GM12892 (cell line): ENCODE measurements around the gene PPFIA1.
"Not testable (repeated sequence)": the region's sequence is repeated elsewhere in the genome, so short reads cannot be mapped to it uniquely, and the experiment has no call there.

Experiments used
- DNase-seq: peaks from one replicate; pipeline ENCODE4 v3.0.0; 2011; ENCODE audit not compliant: insufficient read length
- FAIRE-seq: peaks from 2 replicates; lab custom pipeline; 2011; peaks lifted over from hg19 to GRCh38; lab: Jason Lieb, UNC
- POLR2A ChIP-seq: IDR thresholded peaks from 2 replicates; pipeline ENCODE4 v1.6.1; 2011; ENCODE audit warnings: low read depth, low read length, control low read depth
- POLR2AphosphoS5 ChIP-seq: IDR thresholded peaks from 2 replicates; pipeline ENCODE4 v1.6.1; 2011; ENCODE audit warnings: low read depth, low read length, control low read depth
- TAF1 ChIP-seq: IDR thresholded peaks from 2 replicates; pipeline ENCODE4 v1.6.1; 2011; ENCODE audit warnings: low read depth, mild to moderate bottlenecking, control low read depth, low read length, borderline replicate concordance

PPFIA1 gene

DNA sequence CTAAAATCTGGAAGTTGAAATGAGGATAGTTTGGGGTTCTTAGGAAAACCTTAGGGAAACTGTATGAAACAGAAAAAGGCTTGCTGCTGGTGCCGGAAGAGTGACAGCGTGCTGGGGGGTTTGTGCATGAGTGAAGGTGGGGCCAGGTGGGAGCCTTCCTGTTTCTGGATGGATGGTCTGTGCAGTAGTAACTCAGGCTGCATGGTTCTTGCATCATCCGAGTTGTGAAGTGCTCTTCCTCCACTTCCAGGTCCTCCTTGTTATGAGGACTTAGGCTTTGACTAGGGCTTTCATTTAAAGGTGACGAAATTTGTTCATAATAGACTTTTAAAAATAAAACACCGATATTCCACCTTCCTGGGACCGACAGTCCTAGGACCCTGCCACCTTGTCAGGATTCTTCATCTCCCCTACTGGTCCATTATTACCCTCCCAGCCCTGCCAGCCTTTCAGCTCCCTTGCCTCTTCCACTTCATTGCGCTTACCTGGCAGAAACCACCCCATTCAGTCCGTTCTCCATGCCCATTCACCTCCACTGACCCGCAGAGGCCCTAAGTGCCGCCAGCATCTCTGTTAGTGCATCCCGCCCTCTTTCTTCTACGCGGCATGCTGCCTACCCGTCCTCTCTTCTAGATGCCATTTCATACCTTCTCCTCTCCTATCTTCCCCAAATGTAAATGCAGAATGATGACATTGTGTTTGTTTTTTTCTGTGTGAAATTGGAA, 47.3 kb downstream of the PPFIA1 start:
- FAIRE-seq = no peak
- no peak for DNase-seq
- TF ChIP-seq TAF1 = no peak
- TF ChIP-seq POLR2A = no peak
- TF ChIP-seq POLR2AphosphoS5 = no peak

DNA sequence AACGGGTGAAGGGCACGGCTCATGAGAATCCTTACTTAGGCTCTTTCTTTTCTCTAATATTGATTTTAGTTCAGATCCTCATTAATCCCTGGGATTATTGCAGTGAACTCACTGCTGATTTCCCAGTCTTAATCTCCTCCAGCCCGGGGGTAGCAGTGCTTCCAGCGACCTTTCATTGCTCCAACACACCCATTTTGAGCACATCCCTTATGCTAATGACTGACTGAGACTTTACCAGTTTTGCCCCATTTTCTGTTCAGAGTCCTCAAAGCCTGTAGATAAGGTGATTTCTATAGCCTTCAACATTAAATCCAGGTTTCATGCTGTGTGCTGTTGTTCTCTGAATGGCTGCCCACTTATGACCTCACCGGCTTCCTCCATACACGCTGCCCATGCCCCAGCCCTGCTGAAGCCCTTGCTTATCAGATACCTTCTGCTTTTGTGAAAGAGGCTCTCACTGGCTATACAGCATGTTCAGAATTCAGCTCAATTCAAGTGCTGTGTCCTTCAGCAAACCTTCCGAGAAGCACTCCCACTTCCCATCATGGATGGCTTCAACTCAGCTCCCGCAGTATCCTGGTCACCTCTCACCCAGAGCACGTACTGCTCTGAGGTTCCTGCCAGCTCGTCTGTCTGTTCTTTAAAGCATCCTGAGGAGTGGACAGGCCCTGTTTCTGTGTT, 49.0 kb downstream of the PPFIA1 start:
- FAIRE-seq = no peak
- no peak for TF ChIP-seq POLR2AphosphoS5
- TF ChIP-seq POLR2A = no peak
- TF ChIP-seq TAF1 = no peak

DNA sequence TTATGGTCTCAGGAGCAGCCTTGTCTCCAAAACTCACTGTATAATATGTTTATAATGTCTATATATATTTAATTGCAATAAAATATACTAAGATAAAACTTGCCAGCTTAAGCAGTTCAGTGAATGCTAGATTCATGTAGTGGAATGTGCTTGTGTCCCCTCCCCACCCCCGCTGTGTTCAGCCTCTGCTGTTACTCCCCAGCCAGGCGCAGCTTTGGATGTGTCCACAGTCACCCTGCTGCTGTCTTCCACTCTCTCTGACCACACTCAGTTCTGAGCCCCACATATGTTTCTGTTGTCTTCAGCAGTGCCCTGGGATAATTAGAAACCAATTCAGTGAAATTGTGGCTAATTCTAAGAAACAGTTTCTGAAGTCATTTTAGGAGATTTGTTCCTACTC, 52.2 kb downstream of the PPFIA1 start:
- DNase-seq (no peak), FAIRE-seq (no peak)
- TF ChIP-seq POLR2AphosphoS5 = no peak
- no peak for TF ChIP-seq POLR2A
- TF ChIP-seq TAF1 = no peak

More for the DNA sequence above, 49.0 kb downstream of the PPFIA1 start:
- DNase-seq = no peak

DNA sequence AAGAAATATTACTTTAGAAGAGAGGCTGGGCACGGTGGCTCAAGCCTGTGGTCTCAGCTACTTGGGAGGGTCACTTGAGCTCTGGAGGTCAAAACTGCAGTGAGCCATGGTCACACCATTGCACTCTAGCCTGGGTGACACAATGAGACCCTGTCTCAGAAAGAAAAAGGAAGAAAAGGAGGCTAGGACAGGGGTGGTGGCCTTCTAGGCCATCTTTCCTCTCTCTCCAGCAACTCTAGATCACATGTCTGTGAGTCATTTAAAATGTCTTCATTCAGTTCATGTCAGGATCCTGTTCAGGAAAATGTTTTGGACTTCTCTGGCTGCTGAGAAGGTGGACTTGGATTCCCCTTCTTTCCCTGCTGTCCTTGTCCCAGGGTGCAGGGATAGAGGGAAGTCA, 53.3 kb downstream of the PPFIA1 start:
- DNase-seq = no peak
- TF ChIP-seq TAF1 (no peak), POLR2A (no peak), POLR2AphosphoS5 (no peak)
- FAIRE-seq = no peak

DNA sequence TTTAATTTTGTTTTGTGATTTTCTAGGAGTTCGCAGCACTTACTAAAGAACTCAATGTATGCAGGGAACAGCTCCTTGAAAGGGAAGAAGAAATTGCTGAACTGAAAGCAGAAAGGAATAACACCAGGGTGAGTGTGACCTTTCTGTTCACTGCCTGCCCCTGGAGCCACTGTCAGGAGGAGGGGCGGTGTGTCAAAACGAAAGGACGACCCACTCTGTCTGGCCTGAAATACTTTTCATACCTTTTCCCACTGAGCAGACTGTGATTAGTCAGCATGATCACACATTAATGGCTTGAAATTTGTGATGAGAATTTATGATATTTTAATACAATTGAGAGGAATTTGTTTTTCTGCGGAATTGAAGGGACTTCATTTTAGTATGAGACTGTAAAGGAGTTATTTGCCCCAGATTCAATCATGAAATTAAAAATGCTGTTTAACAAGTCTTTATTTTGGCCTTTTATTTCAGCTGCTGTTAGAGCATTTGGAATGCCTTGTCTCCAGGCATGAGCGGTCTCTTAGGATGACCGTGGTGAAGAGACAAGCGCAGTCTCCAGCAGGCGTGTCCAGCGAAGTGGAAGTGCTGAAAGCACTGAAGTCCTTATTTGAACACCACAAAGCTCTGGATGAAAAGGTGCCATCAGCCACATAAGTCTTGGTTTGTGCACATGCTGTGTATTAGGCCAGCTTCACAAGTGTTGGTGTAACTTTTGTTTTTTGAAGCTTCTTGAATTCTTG, 54.1 kb downstream of the PPFIA1 start:
- peak; percentile 55 for DNase-seq
- FAIRE-seq = peak; percentile 77
- TF ChIP-seq TAF1 (no peak), POLR2AphosphoS5 (no peak), POLR2A (no peak)

DNA sequence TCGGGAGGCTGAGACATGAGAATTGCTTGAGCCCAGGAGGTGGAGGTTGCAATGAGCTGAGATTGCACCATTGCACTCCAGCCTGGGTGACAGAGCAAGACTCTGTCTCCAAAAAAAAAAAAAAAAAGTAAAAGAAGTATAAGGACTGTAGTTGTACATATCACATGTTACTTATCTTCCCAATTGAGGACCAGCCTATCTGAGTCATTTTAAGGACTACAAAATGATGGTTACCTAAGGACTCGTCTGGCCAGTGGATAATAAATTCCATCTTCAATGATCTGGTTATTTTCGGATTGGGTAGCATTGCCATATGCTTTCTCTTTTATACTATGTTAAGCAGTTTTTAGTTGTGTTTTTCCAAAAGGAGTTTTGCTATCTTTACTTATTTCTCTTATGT, 55.3 kb downstream of the PPFIA1 start:
- DNase-seq = no peak
- TF ChIP-seq POLR2A (no peak), POLR2AphosphoS5 (no peak), TAF1 (no peak)
- no peak for FAIRE-seq

DNA sequence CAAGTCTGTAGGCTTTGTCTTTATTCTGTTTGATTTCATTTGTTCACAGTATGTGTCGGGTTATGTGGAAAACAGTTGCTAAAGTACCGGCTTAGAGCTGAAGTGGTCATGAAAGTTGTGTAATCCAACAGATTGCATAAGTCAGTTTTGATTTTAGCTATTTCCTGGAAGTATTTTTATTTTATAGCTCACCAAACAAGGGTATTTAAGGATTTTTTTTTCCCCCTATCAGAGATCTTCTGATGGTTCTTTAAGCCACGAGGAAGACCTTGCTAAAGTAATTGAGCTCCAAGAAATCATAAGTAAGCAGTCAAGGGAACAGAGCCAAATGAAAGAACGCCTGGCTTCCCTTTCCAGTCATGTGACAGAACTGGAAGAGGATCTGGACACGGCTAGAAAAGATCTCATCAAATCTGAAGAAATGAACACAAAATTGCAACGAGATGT, 55.9 kb downstream of the PPFIA1 start:
- FAIRE-seq = no peak
- no peak for DNase-seq

DNA sequence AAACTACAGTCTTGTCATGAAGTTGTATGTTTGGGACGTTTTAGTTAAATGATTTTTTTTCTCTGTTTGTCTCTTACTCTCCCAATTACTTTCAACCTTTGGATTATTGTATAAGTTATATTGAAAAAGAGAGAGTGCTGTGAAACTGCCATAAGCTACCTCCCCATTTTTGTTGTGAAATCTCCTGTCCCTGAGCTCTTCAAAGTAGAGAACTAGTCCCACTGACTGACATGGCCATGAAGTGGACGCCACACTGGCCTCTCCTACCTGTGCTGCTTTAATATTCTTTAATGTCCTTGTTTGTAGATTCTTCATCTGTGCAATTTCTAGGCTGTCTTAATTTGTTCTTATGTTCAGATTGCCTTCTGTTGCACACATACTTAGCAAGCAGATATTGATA, 56.3 kb downstream of the PPFIA1 start:
- FAIRE-seq = no peak
- DNase-seq = no peak
- TF ChIP-seq POLR2AphosphoS5 (no peak), TAF1 (no peak), POLR2A (no peak)

More for the DNA sequence above, 55.9 kb downstream of the PPFIA1 start:
- TF ChIP-seq POLR2AphosphoS5 (no peak), POLR2A (no peak), TAF1 (no peak)

DNA sequence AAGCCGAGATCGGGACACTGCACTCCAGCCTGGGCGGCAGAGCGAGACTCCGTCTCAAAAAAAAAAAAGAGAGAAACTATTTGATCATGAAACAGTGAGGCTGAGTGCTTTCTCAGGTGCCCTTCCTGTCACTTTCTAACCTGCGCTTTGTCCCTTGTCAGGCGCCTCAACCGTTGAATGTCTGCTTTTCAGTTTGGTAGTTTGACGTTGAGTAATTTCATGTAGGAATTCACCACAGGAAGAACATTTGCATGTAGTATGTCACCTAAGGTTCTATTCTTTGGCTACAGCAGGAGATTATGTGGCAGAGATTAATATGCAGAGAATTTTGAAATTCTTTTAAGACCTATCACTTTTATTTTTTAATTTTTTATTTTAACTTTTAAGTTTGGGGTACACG, 57.2 kb downstream of the PPFIA1 start:
- TF ChIP-seq TAF1 = no peak
- no peak for TF ChIP-seq POLR2AphosphoS5
- no peak for TF ChIP-seq POLR2A
- FAIRE-seq (no peak), DNase-seq (no peak)

DNA sequence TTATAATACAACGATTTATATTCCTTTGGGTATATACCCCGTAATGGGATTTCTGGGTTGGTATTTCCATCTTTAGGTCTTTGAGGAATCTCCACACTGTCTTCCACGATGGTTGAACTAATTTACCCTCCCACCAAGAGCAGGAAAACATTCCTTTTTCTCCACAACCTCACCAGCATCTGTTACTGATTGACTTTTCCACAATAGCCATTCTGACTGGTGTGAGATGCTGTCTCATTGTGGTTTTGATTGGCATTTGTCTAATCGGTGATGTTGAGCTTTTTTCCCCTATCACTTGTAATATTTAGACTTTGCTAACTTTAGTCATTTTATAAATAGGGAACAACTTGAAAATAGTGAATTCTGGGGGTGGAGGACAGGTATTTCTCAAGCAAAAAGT, 58.1 kb downstream of the PPFIA1 start:
- TF ChIP-seq POLR2A (no peak), POLR2AphosphoS5 (no peak), TAF1 (no peak)
- DNase-seq (no peak), FAIRE-seq (no peak)

DNA sequence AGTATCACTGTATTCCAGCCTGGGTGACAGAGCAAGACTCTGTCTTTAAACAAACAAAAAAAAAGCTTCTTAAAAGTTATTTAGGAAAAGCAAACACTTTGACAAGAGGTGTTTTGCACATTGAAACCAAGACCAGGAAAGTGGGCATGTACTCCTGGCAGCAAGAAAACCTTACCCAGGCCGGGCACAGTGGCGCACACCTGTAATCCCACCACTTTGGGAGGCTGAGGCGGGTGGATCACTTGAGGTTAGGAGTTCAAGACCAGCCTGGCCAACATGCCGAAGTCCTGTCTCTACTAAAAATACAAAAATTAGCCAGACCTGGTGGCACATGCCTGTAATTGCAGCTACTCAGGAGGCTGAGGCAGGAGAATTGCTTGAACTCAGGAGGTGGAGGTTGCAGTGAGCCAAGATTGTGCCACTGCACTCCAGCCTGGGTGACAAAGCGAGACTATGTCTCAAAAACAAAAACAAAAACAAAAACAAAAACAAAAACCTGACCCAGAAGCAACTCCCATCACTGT, 60.9 kb downstream of the PPFIA1 start:
- not testable (repeated sequence) for DNase-seq, FAIRE-seq
